K562 (cell line): ENCODE measurements around the gene CNPPD1. TPM values are rescaled to one million over a fixed set of nuclear protein-coding genes. Genes with fewer than 3 reads are reported as not detected.
"Not testable (repeated sequence)": the region's sequence is repeated elsewhere in the genome, so short reads cannot be mapped to it uniquely, and the experiment has no call there.

Source experiments
- ATAC-seq: fragments of 200-7000 bp; cut with Tn5 transposase; 3 replicates; pipeline ENCODE4 v1.9.1; 2020; ENCODE audit warnings: moderate library complexity
- BruUV-seq: library from RNA; stranded (reverse); fragments of 400-500 nt; replicated peaks from 2 replicates; lab custom pipeline; 2021; lab: Mats Ljungman, UMichigan
- CTCF ChIA-PET: fragments of 300-600 bp; formaldehyde crosslinking; extraction: SDS; loops from one replicate; lab custom pipeline; 2021; ENCODE audit warnings: low intra/inter-chr PET ratio; lab: Yijun Ruan, JAX
- POLR2A ChIA-PET: fragments of 300-600, 350-650 bp; sonication (Branson Sonifier 250); formaldehyde crosslinking; extraction: SDS; loops from one replicate; lab custom pipeline; 2021; ENCODE audit warnings: antibody characterized with exemption, inconsistent platforms; lab: Yijun Ruan, JAX
- DNase-seq, 4 experiments: peaks; one replicate each; pipeline versions ENCODE4 v3.0.0 to v3.0.0-alpha.2; 2011 to 2018; ENCODE audit warnings: low spot score in 3 of 4, mixed read lengths in 3 of 4; ENCODE audit errors: extremely low read depth in 1 of 4
- FAIRE-seq: peaks from 2 replicates; lab custom pipeline; 2011; peaks lifted over from hg19 to GRCh38; lab: Jason Lieb, UNC
- H2AFZ ChIP-seq: 2 replicates; pipeline ENCODE4 v1.6.0; 2011; ENCODE audit warnings: low read depth, low read length, control low read depth, inconsistent platforms
- H3K27ac ChIP-seq: fragments of 200-600 bp; 3 replicates; pipeline ENCODE4 v1.8.0; 2011; ENCODE audit warnings: low read depth, mild to moderate bottlenecking, control low read depth, inconsistent platforms, low read length, moderate library complexity, mixed read lengths; ENCODE audit errors: extremely low read depth
- H3K27me3 ChIP-seq, 2 experiments: fragments of 300-600 bp in 1 of 2; 2 replicates in 1 of 2; 3 replicates in 1 of 2; pipeline versions ENCODE4 v1.6.0 to v1.8.0; 2011; ENCODE audit warnings: inconsistent platforms in 2 of 2, low read length in 2 of 2, mild to moderate bottlenecking in 1 of 2, mixed read lengths in 1 of 2, moderate library complexity in 1 of 2; ENCODE audit not compliant: control insufficient read depth in 2 of 2, insufficient read depth in 2 of 2
- H3K36me3 ChIP-seq: fragments of 300-600 bp; 3 replicates; pipeline ENCODE4 v1.8.0; 2011; ENCODE audit warnings: mild to moderate bottlenecking, low read length, inconsistent platforms; ENCODE audit not compliant: control insufficient read depth, insufficient read depth
- H3K4me1 ChIP-seq, 2 experiments: fragments of 200-600 bp in 1 of 2; replicated peaks in 1 of 2; 2 replicates in 1 of 2; 3 replicates in 1 of 2; pipeline versions ENCODE4 v1.5.1 to v1.8.0; 2011; ENCODE audit warnings: inconsistent platforms in 2 of 2, low read length in 2 of 2, mild to moderate bottlenecking in 1 of 2, mixed read lengths in 1 of 2, moderate library complexity in 1 of 2; ENCODE audit not compliant: control insufficient read depth in 2 of 2, insufficient read depth in 2 of 2
- H3K4me2 ChIP-seq: 2 replicates; pipeline ENCODE4 v1.6.1; 2011; ENCODE audit warnings: low read length, control low read depth, inconsistent platforms, mixed read lengths; ENCODE audit not compliant: insufficient read depth
- H3K4me3 ChIP-seq: fragments of 200-600 bp; sonication (generic), shearing (Covaris generic); 2 replicates; pipeline ENCODE4 v1.5.1; 2016; ENCODE audit warnings: control low read depth, inconsistent platforms
- H3K79me2 ChIP-seq: fragments of 200-600 bp; 3 replicates; pipeline ENCODE4 v1.8.0; 2011; ENCODE audit warnings: low read length, inconsistent platforms; ENCODE audit not compliant: control insufficient read depth, insufficient read depth
- H3K9ac ChIP-seq, 2 experiments: 2 replicates each; pipeline versions ENCODE4 v1.6.0 to v1.6.1; 2011; ENCODE audit warnings: low read depth in 2 of 2, low read length in 2 of 2, control low read depth in 1 of 2, inconsistent platforms in 1 of 2, mild to moderate bottlenecking in 1 of 2, mixed read lengths in 1 of 2; ENCODE audit not compliant: insufficient read depth in 1 of 2
- H3K9me1 ChIP-seq: one replicate; pipeline ENCODE4 v1.6.0; 2011; ENCODE audit warnings: inconsistent platforms, mild to moderate bottlenecking, low read length, moderate library complexity; ENCODE audit not compliant: control insufficient read depth, insufficient read depth
- H3K9me3 ChIP-seq: replicated peaks from 2 replicates; pipeline ENCODE4 v1.5.1; 2011; ENCODE audit warnings: low read depth, low read length, inconsistent platforms; ENCODE audit not compliant: control insufficient read depth, insufficient read depth
- H4K20me1 ChIP-seq: replicated peaks from 2 replicates; pipeline ENCODE4 v1.6.1; 2011; ENCODE audit warnings: low read length, inconsistent platforms, mixed read lengths; ENCODE audit not compliant: control insufficient read depth, insufficient read depth
- KDM4B ChIP-seq, 2 experiments: fragments of 450-650 bp in 1 of 2; sonication (generic) in 1 of 2; IDR thresholded peaks; 2 replicates each; pipeline ENCODE4 v1.6.1; 2016 to 2017; ENCODE audit warnings: borderline replicate concordance in 2 of 2, antibody characterized with exemption in 1 of 2, low read depth in 1 of 2, mild to moderate bottlenecking in 1 of 2
- NR2C1 ChIP-seq, 2 experiments: fragments of 450-650 bp; IDR thresholded peaks; 2 replicates each; pipeline ENCODE4 v1.6.1; 2017; ENCODE audit warnings: mild to moderate bottlenecking in 2 of 2, antibody characterized with exemption in 1 of 2, inconsistent platforms in 1 of 2, missing compliant biosample characterization in 1 of 2, missing genetic modification characterization in 1 of 2
- NR4A1 ChIP-seq, 2 experiments: fragments of 250-450 bp in 1 of 2; fragments of 450-650 bp in 1 of 2; sonication (Bioruptor Pico) in 1 of 2; IDR thresholded peaks; 2 replicates each; pipeline versions ENCODE4 v1.4.0 to v1.6.1; 2016 to 2020; ENCODE audit warnings: mild to moderate bottlenecking in 2 of 2, missing compliant biosample characterization in 1 of 2, missing genetic modification characterization in 1 of 2, moderate library complexity in 1 of 2
- SRSF7 ChIP-seq: fragments of 200-400 bp; formaldehyde crosslinking; optimal IDR thresholded peaks from 2 replicates; pipeline ENCODE3; 2017; ENCODE audit warnings: mild to moderate bottlenecking, low read depth, low read length
- ZNF121 ChIP-seq: sonication (generic); formaldehyde crosslinking; conservative IDR thresholded peaks from 2 replicates; pipeline ENCODE4 v1.8.0; 2022; ENCODE audit warnings: missing genetic modification reagents
- ZNF184 ChIP-seq: sonication (generic); formaldehyde crosslinking; IDR thresholded peaks from 2 replicates; pipeline ENCODE4 v1.5.0; 2020; ENCODE audit warnings: missing genetic modification reagents
- ZNF316 ChIP-seq: fragments of 450-650 bp; IDR thresholded peaks from 2 replicates; pipeline ENCODE4 v1.6.1; 2016
- WGBS: fragments of 100-300 bp; shearing (Covaris generic); methylation state at CpG from one replicate; pipeline ENCODE4 v1.1.6; 2016; ENCODE audit warnings: low coverage, mixed read lengths; ENCODE audit not compliant: insufficient coverage; ENCODE audit errors: missing lambda C conversion rate; 5-methylcytosine and 5-hydroxymethylcytosine counted together
- in situ Hi-C: fragments of 300-500 bp; cut with MboI; formaldehyde crosslinking; loops from 4 replicates; pipeline ENCODE4 v1.15.0; 2018; ENCODE audit warnings: inconsistent platforms, mixed read lengths
- intact Hi-C: fragments of 100-400 bp; cut with micrococcal nuclease; formaldehyde crosslinking; loops from 2 replicates; pipeline ENCODE4 v1.14.2; 2022
- polyA plus RNA-seq, 8 experiments: library from polyadenylated mRNA; depleted of rRNA in 4 of 8; stranded (reverse) in 5 of 8; unstranded in 3 of 8; fragments of >200 nt; fragmentation: Nextera tagmentation in 2 of 8; fragmentation: Illumina TruSeq in 1 of 8; extraction: Ambion mirVana in 2 of 8; extraction: Trizol in 1 of 8; gene quantifications; 2 replicates each; pipeline versions ENCODE4 v1.2.1 to v1.2.3, GENCODE V29; 2011 to 2014; ENCODE audit warnings: inconsistent platforms in 1 of 8, missing spikeins in 1 of 8
- total RNA-seq, 7 experiments: library from RNA; depleted of rRNA in 6 of 7; stranded (reverse); fragments of >200 nt in 6 of 7; fragmentation: Illumina TruSeq in 2 of 7; extraction: Trizol in 2 of 7; gene quantifications; 2 replicates each; pipeline versions ENCODE4 v1.2.1 to v1.2.3, GENCODE V29; 2011 to 2021; ENCODE audit warnings: low replicate concordance in 1 of 7

CNPPD1 gene
- total and polyA plus RNA-seq, 9 of the 15 experiments (the other 6 are each of a cell fraction or from before 2014, with no cell fraction given) = 9.9 to 53.5 (median 27.0) TPM

DNA sequence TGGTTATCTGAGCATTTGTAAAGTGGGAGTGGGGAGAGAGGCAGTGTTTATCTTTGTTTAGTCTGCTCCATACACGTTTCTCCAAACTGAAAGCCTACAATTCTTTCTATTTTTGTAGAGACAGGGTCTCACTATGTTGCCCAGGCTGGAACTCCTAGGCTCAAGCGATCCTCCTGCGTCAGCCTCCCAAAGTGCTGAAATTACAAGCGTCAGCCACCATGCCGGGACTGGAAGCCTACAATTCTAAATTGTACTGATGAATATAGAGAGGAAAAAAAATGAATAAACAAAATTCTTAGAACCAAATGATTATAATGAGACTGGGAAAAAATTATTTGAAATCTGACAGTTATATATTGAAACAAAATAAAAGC lies 28.4 kb upstream of the CNPPD1 start:
- Histone ChIP-seq H3K4me2 (no peak overlapping the region), H2AFZ (no peak overlapping the region), H3K36me3 (peaks cover 30% of the 10 kb centered on the region; the same call in 2 of the 3 replicates), H3K9ac (no peak overlapping the region), H3K79me2 (no peaks in the 10 kb centered on the region), H3K9me1 (no peaks in the 10 kb centered on the region), H3K27ac (no peak overlapping the region), H3K9me3 (0 out of 2 replicates have a peak, but pooled peaks cover 2% of the 10 kb centered on the region), H3K27me3 (no peaks in the 10 kb centered on the region), H3K4me3 (no peak overlapping the region), H4K20me1 (peaks cover 11% of the 10 kb centered on the region; the same call in 1 of the 2 replicates)
- in situ Hi-C loops = loop anchor here (5.0 kb wide), 1 partner anchor 33 kb away; the partner anchor contains the start of gene SLC23A3
- DNase-seq (no peak), FAIRE-seq (no peak), ATAC-seq (no peak)
- WGBS = 80% methylated on average over 5 of the region's 5 CpGs
- ChIA-PET CTCF (no interaction called here), POLR2A (interaction anchor here (1.2 kb wide), 1 partner anchor 10 kb away, joined by 3 read pairs; no protein-coding TSS in a partner anchor)
- no TSS peak for BruUV-seq
- TF ChIP-seq NR4A1 (CRISPR knock-in tag; IDR thresholded peaks at IDR 0.05) (no peak), NR4A1 (tag; IDR thresholded peaks at IDR 0.05) (no peak), ZNF121 (CRISPR knock-in tag) (peak; percentile 68)
- TF ChIP-seq, all 486 proteins: peak for 1
- H3K4me1 ChIP-seq = peaks cover 16 to 17% of the 10 kb centered on the region in 2 experiments; a peak in 4 of 5 replicates
- intact Hi-C loops = no loop called here

DNA sequence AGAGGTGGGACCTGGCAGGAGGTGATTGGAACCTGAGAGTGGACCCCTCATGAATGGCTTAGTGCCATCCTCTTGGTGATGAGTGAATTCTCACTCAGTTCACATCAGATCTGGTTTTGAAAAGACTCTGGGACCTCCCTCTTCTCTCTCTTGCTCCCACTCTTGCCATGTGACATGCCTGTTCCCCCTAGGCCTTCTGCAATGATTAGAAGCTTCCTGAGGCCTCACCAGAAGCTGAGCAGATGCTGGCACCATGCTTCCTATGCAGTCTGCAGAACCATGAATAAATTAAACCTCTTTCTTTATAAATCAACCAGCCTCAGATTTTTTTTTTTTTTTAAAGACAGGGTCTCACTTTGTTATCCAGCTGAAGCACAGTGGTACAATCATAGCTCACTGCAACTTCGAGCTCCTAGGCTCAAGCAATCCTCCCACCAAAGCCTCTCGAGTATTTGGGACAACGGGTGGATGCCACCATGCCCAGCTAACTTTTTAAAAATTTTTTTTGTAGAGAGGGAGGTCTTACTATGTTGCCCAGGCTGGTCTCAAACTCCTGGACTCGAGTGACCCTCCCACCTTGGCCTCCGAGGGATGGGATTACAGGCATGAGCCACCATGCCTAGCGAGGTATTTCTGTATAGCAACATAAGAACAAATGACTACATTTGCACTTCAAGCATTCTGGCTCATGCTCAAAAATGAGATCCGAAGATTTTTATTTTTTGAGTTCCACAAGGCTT lies 27.9 kb upstream of the CNPPD1 start:
- Histone ChIP-seq H2AFZ (no peak overlapping the region), H3K27ac (no peak overlapping the region), H3K9me3 (0 out of 2 replicates have a peak, but pooled peaks cover 2% of the 10 kb centered on the region), H3K4me3 (no peak overlapping the region), H3K36me3 (peaks cover 24% of the 10 kb centered on the region; the same call in 2 of the 3 replicates), H3K4me2 (no peak overlapping the region), H4K20me1 (peaks cover 11% of the 10 kb centered on the region; the same call in 1 of the 2 replicates), H3K9me1 (no peaks in the 10 kb centered on the region), H3K79me2 (no peaks in the 10 kb centered on the region), H3K4me1 (peaks cover 16 to 17% of the 10 kb centered on the region in 2 experiments; a peak in 4 of 5 replicates), H3K9ac (no peak overlapping the region), H3K27me3 (no peaks in the 10 kb centered on the region)
- intact Hi-C loops (no loop called here), in situ Hi-C loops (loop anchor here (5.0 kb wide), 1 partner anchor 32 kb away; the partner anchor contains the start of gene SLC23A3)
- no TSS peak for BruUV-seq
- FAIRE-seq (no peak), ATAC-seq (no peak), DNase-seq (no peak)
- no peak for TF ChIP-seq SRSF7
- no peak for TF ChIP-seq KDM4B (IDR thresholded peaks at IDR 0.05; ENCODE audit: borderline replicate concordance in 2 of 2, low read depth in 1 of 2)
- TF ChIP-seq NR2C1 (IDR thresholded peaks at IDR 0.05) = no peak
- TF ChIP-seq NR2C1 (tag; IDR thresholded peaks at IDR 0.05) = no peak
- no peak for TF ChIP-seq ZNF184
- peak; percentile 69 for TF ChIP-seq ZNF316
- 83% methylated on average over 6 of the region's 7 CpGs for WGBS
- ChIA-PET CTCF (no interaction called here), POLR2A (interaction anchor here (1.0 kb wide), 1 partner anchor 28 kb away, joined by 3 read pairs; the partner anchor contains the start of gene CNPPD1)

DNA sequence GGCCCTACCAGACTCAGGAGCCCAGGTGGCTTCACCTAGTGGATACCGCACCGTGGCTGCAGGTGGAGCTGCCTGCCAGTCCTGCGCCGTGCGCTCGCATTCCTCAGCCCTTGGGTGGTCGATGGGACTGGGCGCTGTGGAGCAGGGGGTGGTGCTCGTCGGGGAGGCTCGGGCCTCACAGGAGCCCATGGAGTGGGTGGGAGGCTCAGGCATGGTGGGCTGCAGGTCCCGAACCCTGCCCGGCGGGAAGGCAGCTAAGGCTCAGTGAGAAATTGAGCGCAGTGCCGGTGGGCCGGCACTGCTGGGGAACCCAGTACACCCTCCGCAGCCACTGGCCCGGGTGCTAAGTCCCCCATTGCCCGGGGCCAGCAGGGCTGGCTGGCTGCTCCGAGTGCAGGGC lies 24.6 kb upstream of the CNPPD1 start:
- H4K20me1 ChIP-seq, intact Hi-C loops, H3K9me1 ChIP-seq, BruUV-seq, H3K36me3 ChIP-seq, H3K4me1 ChIP-seq, FAIRE-seq, H3K79me2 ChIP-seq, in situ Hi-C loops, CTCF ChIA-PET, ATAC-seq, H2AFZ ChIP-seq, DNase-seq, H3K27me3 ChIP-seq, H3K9ac ChIP-seq, H3K4me2 ChIP-seq, H3K27ac ChIP-seq, H3K4me3 ChIP-seq, H3K9me3 ChIP-seq, POLR2A ChIA-PET: not testable (repeated sequence)
- WGBS = 89% methylated on average over 6 of the region's 21 CpGs
